MCF 10A (cell line): Measurements from ENCODE around the gene SWT1. TPM values are rescaled to one million over a fixed set of nuclear protein-coding genes. Genes with fewer than 3 reads are reported as not detected.

Experiments
- BruUV-seq: library from RNA; stranded (reverse); fragments of 400-500 nt; replicated peaks from 2 replicates; lab custom pipeline; 2021; lab: Mats Ljungman, UMichigan
- CTCF ChIA-PET: fragments of 300-600 bp; sonication (Branson Sonifier 250); formaldehyde crosslinking; extraction: SDS; loops from one replicate; lab custom pipeline; 2021; ENCODE audit warnings: antibody characterized with exemption, inconsistent platforms; lab: Yijun Ruan, JAX
- POLR2A ChIA-PET: fragments of 300-600, 350-650 bp; sonication (Branson Sonifier 250); formaldehyde crosslinking; extraction: SDS; loops from one replicate; lab custom pipeline; 2020; ENCODE audit warnings: antibody characterized with exemption, inconsistent platforms; lab: Yijun Ruan, JAX
- DNase-seq: peaks from one replicate; pipeline ENCODE4 v3.0.0-alpha.2; 2018; ENCODE audit not compliant: unreplicated experiment
- H3K27ac Mint-ChIP-seq: one replicate; pipeline ENCODE4 v1.8.0; 2022; ENCODE audit warnings: mild to moderate bottlenecking, low read depth, mixed read lengths; ENCODE audit not compliant: unreplicated experiment
- H3K27me3 Mint-ChIP-seq: one replicate; pipeline ENCODE4 v1.8.0; 2022; ENCODE audit warnings: mixed read lengths; ENCODE audit not compliant: insufficient read depth, unreplicated experiment
- H3K36me3 Mint-ChIP-seq: one replicate; pipeline ENCODE4 v1.8.0; 2022; ENCODE audit warnings: mild to moderate bottlenecking, moderate library complexity, mixed read lengths; ENCODE audit not compliant: insufficient read depth, unreplicated experiment
- H3K4me1 Mint-ChIP-seq: one replicate; pipeline ENCODE4 v1.8.0; 2022; ENCODE audit warnings: mixed read lengths; ENCODE audit not compliant: insufficient read depth, unreplicated experiment
- H3K4me3 Mint-ChIP-seq: one replicate; pipeline ENCODE4 v1.8.0; 2022; ENCODE audit warnings: mild to moderate bottlenecking, moderate library complexity, mixed read lengths; ENCODE audit not compliant: unreplicated experiment
- H3K9me3 Mint-ChIP-seq: one replicate; pipeline ENCODE4 v1.8.0; 2022; ENCODE audit warnings: mixed read lengths; ENCODE audit not compliant: unreplicated experiment
- intact Hi-C: fragments of 100-400 bp; cut with micrococcal nuclease; formaldehyde crosslinking; loops from 2 replicates; pipeline ENCODE4 v1.14.1; 2022
- total RNA-seq: library from RNA; stranded (reverse); gene quantifications from 2 replicates; pipeline ENCODE4 v1.2.3, GENCODE V29; 2022
- TF ChIP-seq, protein P1 (sequence below): fragments of 200-600 bp; IDR thresholded peaks from one replicate; pipeline ENCODE4 v1.8.0; 2022; ENCODE audit warnings: antibody characterized with exemption, mild to moderate bottlenecking; ENCODE audit not compliant: unreplicated experiment

Gene SWT1
- total RNA-seq, 1 experiment from 2014 or later, result 2.1 TPM

DNA sequence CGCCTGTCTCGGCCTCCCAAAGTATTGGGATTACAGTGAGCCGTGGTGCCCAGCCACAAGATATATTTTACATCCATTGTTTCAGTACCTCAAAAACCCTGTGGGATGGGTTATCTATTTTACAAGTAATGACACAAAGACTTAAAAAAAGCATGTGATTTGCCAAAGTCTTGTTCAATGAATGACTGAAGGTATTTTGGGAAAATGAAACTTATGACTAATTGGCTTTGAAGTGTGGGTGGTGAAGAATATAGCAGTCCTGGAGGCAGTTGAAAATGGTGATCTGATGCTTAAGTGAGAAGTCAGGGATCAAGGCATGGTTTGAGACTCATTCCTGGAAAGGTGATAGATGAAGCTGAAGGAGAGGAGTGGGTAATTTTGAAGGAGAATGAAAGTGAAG, 3.0 kb downstream of the SWT1 start:
- CTCF ChIA-PET, result interaction anchor here (1.5 to 4.2 kb wide), 4 partner anchors 9 to 521 kb away, joined by 4 to 46 read pairs (median 6); no protein-coding TSS in a partner anchor
- peak; percentile 26 for DNase-seq
- no peak overlapping the region for H3K4me3 Mint-ChIP-seq
- H3K27ac Mint-ChIP-seq, result no peak overlapping the region
- H3K9me3 Mint-ChIP-seq, result no peaks in the 10 kb centered on the region
- no peaks in the 10 kb centered on the region for H3K27me3 Mint-ChIP-seq
- peaks cover 18% of the 10 kb centered on the region for H3K4me1 Mint-ChIP-seq
- intact Hi-C loops, result loop anchor here (5.0 kb wide), 5 partner anchors 157 to 408 kb away; partner anchors contain the start of genes EDEM3 and IVNS1ABP
- no TSS peak for BruUV-seq
- POLR2A ChIA-PET, result no interaction called here
- TF ChIP-seq, protein P1, sequence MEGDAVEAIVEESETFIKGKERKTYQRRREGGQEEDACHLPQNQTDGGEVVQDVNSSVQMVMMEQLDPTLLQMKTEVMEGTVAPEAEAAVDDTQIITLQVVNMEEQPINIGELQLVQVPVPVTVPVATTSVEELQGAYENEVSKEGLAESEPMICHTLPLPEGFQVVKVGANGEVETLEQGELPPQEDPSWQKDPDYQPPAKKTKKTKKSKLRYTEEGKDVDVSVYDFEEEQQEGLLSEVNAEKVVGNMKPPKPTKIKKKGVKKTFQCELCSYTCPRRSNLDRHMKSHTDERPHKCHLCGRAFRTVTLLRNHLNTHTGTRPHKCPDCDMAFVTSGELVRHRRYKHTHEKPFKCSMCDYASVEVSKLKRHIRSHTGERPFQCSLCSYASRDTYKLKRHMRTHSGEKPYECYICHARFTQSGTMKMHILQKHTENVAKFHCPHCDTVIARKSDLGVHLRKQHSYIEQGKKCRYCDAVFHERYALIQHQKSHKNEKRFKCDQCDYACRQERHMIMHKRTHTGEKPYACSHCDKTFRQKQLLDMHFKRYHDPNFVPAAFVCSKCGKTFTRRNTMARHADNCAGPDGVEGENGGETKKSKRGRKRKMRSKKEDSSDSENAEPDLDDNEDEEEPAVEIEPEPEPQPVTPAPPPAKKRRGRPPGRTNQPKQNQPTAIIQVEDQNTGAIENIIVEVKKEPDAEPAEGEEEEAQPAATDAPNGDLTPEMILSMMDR, result no peak
- H3K36me3 Mint-ChIP-seq, result peaks cover 5% of the 10 kb centered on the region

GRCh38 chr1:185162491-185162890, 5.5 kb downstream of the SWT1 start:
- CTCF ChIA-PET, result interaction anchor here (1.6 kb wide), 1 partner anchor 8 kb away, joined by 7 read pairs; no protein-coding TSS in a partner anchor
- TF ChIP-seq, protein P1, result no peak
- Mint-ChIP-seq H3K9me3 (no peaks in the 10 kb centered on the region), H3K27ac (no peak overlapping the region), H3K4me3 (no peak overlapping the region), H3K4me1 (peaks cover 13% of the 10 kb centered on the region), H3K36me3 (peaks cover 5% of the 10 kb centered on the region), H3K27me3 (no peaks in the 10 kb centered on the region)
- POLR2A ChIA-PET, result interaction anchor here (0.7 kb wide), 1 partner anchor 33 kb away, joined by 3 read pairs; no protein-coding TSS in a partner anchor
- DNase-seq, result no peak
- BruUV-seq, result no TSS peak
- intact Hi-C loops, result no loop called here

DNA sequence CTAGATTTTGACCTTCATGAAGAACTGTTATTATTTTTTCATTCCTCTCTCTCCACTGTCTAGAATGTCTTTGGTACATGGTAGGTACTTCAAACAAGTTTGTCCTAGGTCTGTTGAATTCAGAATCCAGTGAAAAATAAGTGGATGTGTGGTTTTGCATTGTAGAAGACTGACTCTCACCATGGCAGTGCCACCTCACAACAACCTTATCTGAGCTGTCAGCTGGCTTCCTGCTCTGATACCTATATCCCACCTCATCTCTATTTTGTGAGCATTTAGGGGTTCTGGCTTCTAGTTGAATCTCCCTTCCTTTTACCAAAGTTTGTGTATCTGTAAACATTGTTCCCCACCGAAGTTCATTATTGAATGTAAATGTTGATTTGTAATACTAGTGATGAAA, 9.1 kb downstream of the SWT1 start:
- no peak for DNase-seq
- ChIA-PET CTCF (no interaction called here), POLR2A (interaction anchor here (0.7 kb wide), 1 partner anchor 12 kb away, joined by 3 read pairs; no protein-coding TSS in a partner anchor)
- Mint-ChIP-seq H3K9me3 (no peaks in the 10 kb centered on the region), H3K4me1 (no peaks in the 10 kb centered on the region), H3K4me3 (no peak overlapping the region), H3K36me3 (peaks cover 5% of the 10 kb centered on the region), H3K27ac (no peak overlapping the region), H3K27me3 (no peaks in the 10 kb centered on the region)
- intact Hi-C loops, result no loop called here
- TF ChIP-seq, protein P1, result no peak
- no TSS peak for BruUV-seq

GRCh38 chr1:185170291-185170848, 13.4 kb downstream of the SWT1 start:
- peak; percentile 84 for DNase-seq
- ChIA-PET POLR2A (interaction anchor here (4.5 kb wide), 1 partner anchor 13 kb away, joined by 22 read pairs; the partner anchor contains the start of genes SWT1 and TRMT1L), CTCF (interaction anchor here (0.7 to 3.5 kb wide), 47 partner anchors 9 to 511 kb away, joined by 3 to 46 read pairs (median 4); partner anchors contain the start of genes IVNS1ABP, NIBAN1 and SWT1)
- TF ChIP-seq, protein P1, result peak; percentile 80
- Mint-ChIP-seq H3K4me1 (no peaks in the 10 kb centered on the region), H3K36me3 (no peaks in the 10 kb centered on the region), H3K9me3 (no peaks in the 10 kb centered on the region), H3K4me3 (no peak overlapping the region), H3K27ac (no peak overlapping the region), H3K27me3 (no peaks in the 10 kb centered on the region)
- no TSS peak for BruUV-seq
- intact Hi-C loops, result loop anchor here (1.0 to 2.0 kb wide), 6 partner anchors 125 to 511 kb away; partner anchors contain the start of gene RNF2
